Purkinje cell (primary cell): ENCODE data around the gene UQCC3. TPM values are rescaled to one million over a fixed set of nuclear protein-coding genes. Genes with fewer than 3 reads are reported as not detected.

ENCODE experiments used
- polyA plus RNA-seq: library from polyadenylated mRNA; unstranded; fragments of >200 nt; fragmentation: Nextera tagmentation; gene quantifications from 2 replicates; pipeline ENCODE4 v1.2.1, GENCODE V29; 2014

Gene UQCC3, protein sequence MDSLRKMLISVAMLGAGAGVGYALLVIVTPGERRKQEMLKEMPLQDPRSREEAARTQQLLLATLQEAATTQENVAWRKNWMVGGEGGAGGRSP
- polyA plus RNA-seq: 3.4 and 3.8 TPM in 2 replicates

GRCh38 chr11:62671608-62672389, at the start of gene UQCC3, which contains the start of gene LBHD1:
Gene UQCC3, plus strand, starts transcription at chr11:62671673. Its CDS starts 73 bp downstream, at chr11:62671746.
Gene LBHD1, minus strand, starts transcription at chr11:62672267. Its CDS starts 2,236 bp downstream, at chr11:62670031.

GRCh38 chr11:62645946-62646824, 25.3 kb upstream of the UQCC3 start, which contains the start of gene GANAB:
Gene GANAB, minus strand, starts transcription at chr11:62646613. Its CDS starts 14 bp downstream, at chr11:62646599.

GRCh38 chr11:62665075-62665598, 6.3 kb upstream of the UQCC3 start, which contains the start of the genes C11orf98 and CSKMT:
Gene C11orf98, minus strand, starts transcription at chr11:62665210. Its CDS starts 41 bp downstream, at chr11:62665169.
Gene CSKMT, plus strand, starts transcription at chr11:62665312. Its CDS starts 568 bp downstream, at chr11:62665880.

DNA sequence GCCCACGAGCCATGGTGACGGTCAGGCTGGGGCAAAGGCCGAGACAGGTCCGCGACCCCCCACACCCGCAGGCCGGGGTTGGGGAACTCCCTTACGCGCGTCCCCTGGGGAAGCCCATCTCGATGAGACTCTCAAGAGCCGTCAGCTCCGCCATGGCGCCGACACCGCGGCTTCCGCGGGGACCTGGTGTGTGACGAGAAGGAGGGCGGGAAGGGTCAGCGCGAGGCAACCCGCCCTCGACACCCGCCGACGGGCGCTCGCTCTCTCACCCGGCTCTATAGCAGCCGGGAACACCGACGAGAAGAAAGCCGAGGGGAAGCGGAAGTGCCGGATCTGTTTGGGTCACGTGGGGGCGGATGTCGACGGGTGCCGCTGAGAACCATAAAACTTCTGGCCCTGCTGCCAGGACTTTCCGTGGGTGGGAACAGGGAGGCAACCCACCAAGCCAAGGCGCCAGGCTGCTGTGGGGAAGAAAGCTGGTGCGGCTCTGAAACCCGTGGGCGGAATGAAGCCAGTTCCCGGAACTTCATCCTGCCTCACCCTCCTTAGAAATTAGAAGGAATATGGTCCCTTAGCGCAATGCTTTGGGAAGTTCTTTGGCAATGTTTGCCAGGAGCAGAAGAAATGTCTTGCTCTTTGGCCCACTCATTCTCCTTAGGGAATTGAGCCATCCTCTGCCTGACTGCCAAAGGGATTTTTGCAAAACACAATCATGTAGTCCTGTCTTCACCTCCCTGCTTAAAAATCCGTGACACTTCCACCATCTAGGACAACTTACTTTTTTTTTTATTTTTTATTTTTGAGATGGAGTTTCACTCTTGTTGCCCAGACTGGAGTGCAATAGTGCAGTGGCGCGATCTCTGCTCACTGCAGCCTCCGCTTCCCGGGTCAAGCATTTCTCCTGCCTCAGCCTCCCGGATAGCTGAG, 7.6 kb downstream of the UQCC3 start, which contains the start of gene UBXN1:
Gene UBXN1, minus strand, starts transcription at position 304 of the 927 bp plus-strand sequence. Its CDS starts 150 bp downstream, at position 154.

GRCh38 chr11:62689421-62690183, 18.1 kb downstream of the UQCC3 start, which contains the start of gene LRRN4CL:
Gene LRRN4CL, minus strand, starts transcription at chr11:62689530. Its CDS starts 1,022 bp downstream, at chr11:62688508.

GRCh38 chr11:62707277-62707861, 35.9 kb downstream of the UQCC3 start, which contains the start of the genes BSCL2 and GNG3:
Gene BSCL2, minus strand, starts transcription at chr11:62707424. Its CDS starts 229 bp downstream, at chr11:62707195.
Gene GNG3, plus strand, starts transcription at chr11:62707676. Its CDS starts 620 bp downstream, at chr11:62708296.

Other genes with a start within 250 kb of the UQCC3 start
- 0.73 and 2.8 TPM in 2 replicates for gene AHNAK, start 124.9 kb upstream of the UQCC3 start, polyA plus RNA-seq
- 108 and 114 TPM in 2 replicates for gene EEF1G, start 97.8 kb upstream of the UQCC3 start, polyA plus RNA-seq
- 0.19 and 2.8 TPM in 2 replicates for gene TUT1, start 80.2 kb upstream of the UQCC3 start, polyA plus RNA-seq
- gene MTA2, start 69.8 kb upstream of the UQCC3 start, polyA plus RNA-seq: 0.60 and 0.63 TPM in 2 replicates
- not detected in 2 replicates for gene EML3, start 58.9 kb upstream of the UQCC3 start, polyA plus RNA-seq
- gene ROM1, start 58.4 kb upstream of the UQCC3 start, polyA plus RNA-seq: 0.29 TPM in 1 of 2 replicates, not detected in the other
- 6.0 and 19.2 TPM in 2 replicates for gene B3GAT3, start 49.7 kb upstream of the UQCC3 start, polyA plus RNA-seq
- 3.9 and 6.3 TPM in 2 replicates for gene GANAB, start 25.1 kb upstream of the UQCC3 start, polyA plus RNA-seq
- gene INTS5, start 18.4 kb upstream of the UQCC3 start, polyA plus RNA-seq: 1.1 and 1.3 TPM in 2 replicates
- 82.2 and 95.4 TPM in 2 replicates for gene C11orf98, start 6.5 kb upstream of the UQCC3 start, polyA plus RNA-seq
- 5.4 and 7.2 TPM in 2 replicates for gene CSKMT, start 6.4 kb upstream of the UQCC3 start, polyA plus RNA-seq
- 2.2 TPM in 1 of 2 replicates, not detected in the other for gene LBHD1, start 594 bp downstream of the UQCC3 start, polyA plus RNA-seq
- gene UBXN1, start 7.4 kb downstream of the UQCC3 start, polyA plus RNA-seq: 29.6 and 45.3 TPM in 2 replicates
- gene LRRN4CL, start 17.9 kb downstream of the UQCC3 start, polyA plus RNA-seq: not detected in 2 replicates
- 511 and 550 TPM in 2 replicates for gene BSCL2, start 35.8 kb downstream of the UQCC3 start, polyA plus RNA-seq
- gene GNG3, start 36.0 kb downstream of the UQCC3 start, polyA plus RNA-seq: 926 and 1,510 TPM in 2 replicates
- 6.1 and 11.6 TPM in 2 replicates for gene HNRNPUL2, start 55.8 kb downstream of the UQCC3 start, polyA plus RNA-seq
- gene TTC9C, start 56.8 kb downstream of the UQCC3 start, polyA plus RNA-seq: 39.6 and 42.1 TPM in 2 replicates
- 3.5 and 3.6 TPM in 2 replicates for gene ZBTB3, start 82.5 kb downstream of the UQCC3 start, polyA plus RNA-seq
- gene POLR2G, start 89.9 kb downstream of the UQCC3 start, polyA plus RNA-seq: 167 and 208 TPM in 2 replicates
- gene TAF6L, start 99.7 kb downstream of the UQCC3 start, polyA plus RNA-seq: 0.15 and 1.2 TPM in 2 replicates
- 19.7 and 23.2 TPM in 2 replicates for gene TMEM179B, start 115.7 kb downstream of the UQCC3 start, polyA plus RNA-seq
- gene TMEM223, start 120.3 kb downstream of the UQCC3 start, polyA plus RNA-seq: 12.5 and 20.4 TPM in 2 replicates
- 25.0 and 31.8 TPM in 2 replicates for gene NXF1, start 133.8 kb downstream of the UQCC3 start, polyA plus RNA-seq
- 5.0 and 5.3 TPM in 2 replicates for gene STX5, start 160.4 kb downstream of the UQCC3 start, polyA plus RNA-seq
- not detected in 2 replicates for gene TEX54, start 161.2 kb downstream of the UQCC3 start, polyA plus RNA-seq
- gene WDR74, start 167.9 kb downstream of the UQCC3 start, polyA plus RNA-seq: 11.6 and 16.4 TPM in 2 replicates
- gene SLC3A2, start 209.2 kb downstream of the UQCC3 start, polyA plus RNA-seq: 27.1 and 50.5 TPM in 2 replicates
- 5.9 TPM in 1 of 2 replicates, not detected in the other for gene CHRM1, start 249.7 kb downstream of the UQCC3 start, polyA plus RNA-seq